Measurements from ENCODE around the gene MAP3K9.

MAP3K9 gene

DNA sequence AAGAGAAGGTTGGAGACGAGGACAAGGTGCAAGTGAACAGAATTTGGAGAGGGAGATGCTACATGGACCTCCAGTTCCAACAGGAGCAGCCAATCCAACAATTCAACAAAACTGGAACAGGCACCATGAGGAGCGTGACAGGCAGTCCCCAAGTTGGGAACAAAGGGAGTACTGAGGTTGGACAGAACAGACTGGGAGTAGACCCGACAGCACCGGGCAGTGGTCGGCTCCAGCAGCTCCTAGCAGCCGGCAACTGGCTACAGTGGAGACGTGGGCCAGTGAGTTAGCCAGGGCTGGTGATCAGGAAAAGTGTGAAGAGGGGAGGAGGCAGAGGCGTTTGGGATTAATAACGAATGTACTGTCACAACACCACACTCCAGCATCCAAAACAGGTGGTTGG lies 16.4 kb downstream of the MAP3K9 start:
- Histone ChIP-seq H3K27me3 (ENCODE audit: insufficient read depth, poor library complexity, severe bottlenecking) (no peaks in the 10 kb centered on the region), H3K4me1 (ENCODE audit: insufficient read depth, poor library complexity, severe bottlenecking) (peaks cover 26% of the 10 kb centered on the region), H3K4me3 (ENCODE audit: severe bottlenecking) (no peak overlapping the region), H3K9me3 (ENCODE audit: severe bottlenecking) (no peaks in the 10 kb centered on the region), H3K36me3 (ENCODE audit: low read depth) (peaks cover 83% of the 10 kb centered on the region), H3K27ac (ENCODE audit: poor library complexity, severe bottlenecking) (peak overlapping the region; percentile 7)
- ATAC-seq (ENCODE audit: low read depth) (no peak), DNase-seq (ENCODE audit: low spot score) (no peak)
- no peak for TF ChIP-seq CTCF (IDR thresholded peaks at IDR 0.05; ENCODE audit: poor library complexity, severe bottlenecking)

DNA sequence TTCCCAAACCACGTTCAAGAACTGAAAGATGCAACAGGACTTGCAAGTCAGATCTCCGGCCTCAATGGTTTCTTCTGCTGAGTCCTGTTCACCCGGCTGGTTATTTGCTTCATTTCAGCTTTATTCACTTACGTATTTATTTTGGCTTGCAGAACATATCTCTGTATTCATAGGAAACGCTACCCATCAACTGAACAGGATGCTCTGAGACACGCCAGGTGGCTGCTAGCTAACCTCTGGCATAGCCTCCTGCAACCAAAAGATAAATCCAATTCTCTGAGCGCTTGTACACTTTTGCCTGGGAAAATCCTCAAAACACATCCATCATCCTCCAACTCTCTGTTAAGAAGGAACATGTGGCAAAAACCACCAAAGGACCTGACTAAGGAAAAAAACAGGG lies 17.3 kb downstream of the MAP3K9 start:
- H3K27me3 ChIP-seq (ENCODE audit: insufficient read depth, poor library complexity, severe bottlenecking), result no peaks in the 10 kb centered on the region
- H3K4me3 ChIP-seq (ENCODE audit: severe bottlenecking), result no peak overlapping the region
- no peak for DNase-seq (ENCODE audit: low spot score)
- peaks cover 28% of the 10 kb centered on the region for H3K4me1 ChIP-seq (ENCODE audit: insufficient read depth, poor library complexity, severe bottlenecking)
- H3K27ac ChIP-seq (ENCODE audit: poor library complexity, severe bottlenecking), result peak overlapping the region; percentile 7
- peaks cover 81% of the 10 kb centered on the region for H3K36me3 ChIP-seq (ENCODE audit: low read depth)
- ATAC-seq (ENCODE audit: low read depth), result no peak
- H3K9me3 ChIP-seq (ENCODE audit: severe bottlenecking), result no peaks in the 10 kb centered on the region
- TF ChIP-seq CTCF (IDR thresholded peaks at IDR 0.05; ENCODE audit: poor library complexity, severe bottlenecking), result no peak

GRCh38 chr14:70789961-70790360 lies 19.4 kb downstream of the MAP3K9 start:
- DNase-seq (ENCODE audit: low spot score) (no peak), ATAC-seq (ENCODE audit: low read depth) (peak; percentile 8; the same call in 1 of the 3 replicates)
- no peak for TF ChIP-seq CTCF (IDR thresholded peaks at IDR 0.05; ENCODE audit: poor library complexity, severe bottlenecking)
- H3K4me3 ChIP-seq (ENCODE audit: severe bottlenecking), result no peak overlapping the region
- H3K27me3 ChIP-seq (ENCODE audit: insufficient read depth, poor library complexity, severe bottlenecking), result no peaks in the 10 kb centered on the region
- H3K4me1 ChIP-seq (ENCODE audit: insufficient read depth, poor library complexity, severe bottlenecking), result peaks cover 49% of the 10 kb centered on the region
- peak overlapping the region; percentile 100 for H3K27ac ChIP-seq (ENCODE audit: poor library complexity, severe bottlenecking)
- H3K36me3 ChIP-seq (ENCODE audit: low read depth), result peaks cover 82% of the 10 kb centered on the region
- H3K9me3 ChIP-seq (ENCODE audit: severe bottlenecking), result no peaks in the 10 kb centered on the region

DNA sequence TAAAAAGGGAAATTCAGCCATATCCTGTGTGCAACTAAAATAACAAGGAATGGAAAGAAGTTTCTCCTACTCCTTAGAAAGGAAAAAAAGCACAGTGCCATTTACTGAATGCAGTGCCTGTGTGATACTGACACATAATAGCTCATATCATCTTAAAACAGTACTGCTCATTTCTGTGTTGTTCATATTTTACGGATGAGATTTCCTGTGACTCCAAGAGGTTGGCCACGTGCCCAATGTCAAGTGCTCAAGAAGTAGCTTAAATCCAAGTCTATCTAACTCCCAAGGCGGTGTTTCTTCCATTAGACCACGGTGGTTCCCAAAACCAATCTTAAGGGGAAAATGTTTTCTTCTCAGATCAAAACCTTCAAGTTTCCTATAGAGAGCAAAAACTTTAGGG lies 20.0 kb downstream of the MAP3K9 start:
- Histone ChIP-seq H3K27ac (ENCODE audit: poor library complexity, severe bottlenecking) (peak overlapping the region; percentile 100), H3K36me3 (ENCODE audit: low read depth) (peaks cover 88% of the 10 kb centered on the region), H3K9me3 (ENCODE audit: severe bottlenecking) (no peaks in the 10 kb centered on the region), H3K4me3 (ENCODE audit: severe bottlenecking) (no peak overlapping the region), H3K4me1 (ENCODE audit: insufficient read depth, poor library complexity, severe bottlenecking) (peaks cover 55% of the 10 kb centered on the region), H3K27me3 (ENCODE audit: insufficient read depth, poor library complexity, severe bottlenecking) (no peaks in the 10 kb centered on the region)
- ATAC-seq (ENCODE audit: low read depth), result peak; percentile 44
- no peak for TF ChIP-seq CTCF (IDR thresholded peaks at IDR 0.05; ENCODE audit: poor library complexity, severe bottlenecking)
- no peak for DNase-seq (ENCODE audit: low spot score)

- no peak for DNase-seq (ENCODE audit: low spot score)
- H3K27me3 ChIP-seq (ENCODE audit: insufficient read depth, poor library complexity, severe bottlenecking), result no peaks in the 10 kb centered on the region
These were observed 20.4 kb downstream of the MAP3K9 start for GRCh38 chr14:70788898-70789297.

More at GRCh38 chr14:70788898-70789297, 20.4 kb downstream of the MAP3K9 start:
- Histone ChIP-seq H3K4me3 (ENCODE audit: severe bottlenecking) (no peak overlapping the region), H3K9me3 (ENCODE audit: severe bottlenecking) (no peaks in the 10 kb centered on the region), H3K27ac (ENCODE audit: poor library complexity, severe bottlenecking) (peak overlapping the region; percentile 100), H3K36me3 (ENCODE audit: low read depth) (peaks cover 88% of the 10 kb centered on the region), H3K4me1 (ENCODE audit: insufficient read depth, poor library complexity, severe bottlenecking) (peaks cover 58% of the 10 kb centered on the region)
- TF ChIP-seq CTCF (IDR thresholded peaks at IDR 0.05; ENCODE audit: poor library complexity, severe bottlenecking), result no peak
- ATAC-seq (ENCODE audit: low read depth), result no peak
